ENCODE data around the gene ARHGEF10L.

Gene ARHGEF10L

DNA sequence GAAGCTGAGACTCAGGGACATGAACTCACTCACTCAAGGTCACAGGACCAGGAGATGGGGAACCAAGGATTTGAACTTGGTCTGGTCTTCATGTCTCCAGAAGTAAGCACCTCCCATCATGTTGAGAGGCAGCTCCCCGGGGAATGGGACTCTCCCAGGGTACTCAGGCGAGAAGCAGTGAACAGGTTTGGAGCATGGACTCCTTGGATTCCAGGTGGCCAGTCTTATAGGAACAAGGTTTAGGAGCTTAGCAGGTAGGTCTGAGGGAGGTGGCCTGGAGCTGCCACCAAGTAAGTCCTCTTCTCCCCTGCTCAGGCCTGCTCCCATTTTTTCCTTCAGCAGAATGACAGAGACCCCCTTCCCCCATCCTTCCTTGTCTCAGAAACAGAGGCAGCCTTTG, 14.9 kb upstream of the ARHGEF10L start:
- Histone ChIP-seq H3K9ac (ENCODE audit: low read length) (no peak overlapping the region), H3K4me3 (ENCODE audit: low read length) (no peak overlapping the region), H3K36me3 (ENCODE audit: control insufficient read depth, insufficient read depth, low read length) (no peaks in the 10 kb centered on the region), H3K27me3 (ENCODE audit: control insufficient read depth, insufficient read depth, low read length) (no peaks in the 10 kb centered on the region), H3K4me1 (ENCODE audit: control insufficient read depth, insufficient read depth, low read length) (peaks cover 33% of the 10 kb centered on the region), H3K9me3 (ENCODE audit: control insufficient read depth, low read length) (no peaks in the 10 kb centered on the region)

DNA sequence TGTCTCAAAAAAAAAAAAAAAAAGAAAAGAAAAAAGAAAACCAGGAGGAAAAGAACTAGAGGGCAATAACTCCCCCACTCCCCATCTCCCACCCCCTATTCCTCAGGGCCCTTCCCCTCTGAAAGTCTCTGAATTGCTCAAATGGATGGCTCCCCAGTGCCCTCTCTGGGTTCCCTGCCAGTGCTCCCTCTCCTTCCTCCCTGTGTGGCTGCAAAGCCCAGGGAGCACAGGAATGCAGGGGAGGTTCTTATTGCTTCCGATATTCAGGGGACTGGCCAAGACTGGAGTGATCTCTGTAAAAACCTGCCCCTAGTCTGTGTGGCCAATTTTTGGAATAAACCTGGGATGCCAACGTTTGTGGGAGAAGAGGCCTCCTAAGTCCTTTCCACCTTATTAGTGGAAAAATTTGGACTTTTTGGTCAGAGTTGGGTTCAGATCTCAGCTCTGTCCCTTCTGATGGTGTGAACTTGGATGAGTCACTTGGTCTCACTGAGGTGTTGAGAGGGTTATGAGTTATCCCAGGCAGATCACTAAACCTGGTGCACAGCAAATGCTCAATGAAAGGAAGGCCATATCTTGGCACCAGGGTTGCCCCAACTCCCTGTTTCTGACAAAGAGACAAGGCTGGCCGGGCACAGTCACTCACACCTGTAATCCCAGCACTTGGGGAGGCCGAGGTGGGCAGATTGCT, 13.4 kb upstream of the ARHGEF10L start:
- Histone ChIP-seq H3K4me1 (ENCODE audit: control insufficient read depth, insufficient read depth, low read length) (peaks cover 29% of the 10 kb centered on the region), H3K4me3 (ENCODE audit: low read length) (no peak overlapping the region)

DNA sequence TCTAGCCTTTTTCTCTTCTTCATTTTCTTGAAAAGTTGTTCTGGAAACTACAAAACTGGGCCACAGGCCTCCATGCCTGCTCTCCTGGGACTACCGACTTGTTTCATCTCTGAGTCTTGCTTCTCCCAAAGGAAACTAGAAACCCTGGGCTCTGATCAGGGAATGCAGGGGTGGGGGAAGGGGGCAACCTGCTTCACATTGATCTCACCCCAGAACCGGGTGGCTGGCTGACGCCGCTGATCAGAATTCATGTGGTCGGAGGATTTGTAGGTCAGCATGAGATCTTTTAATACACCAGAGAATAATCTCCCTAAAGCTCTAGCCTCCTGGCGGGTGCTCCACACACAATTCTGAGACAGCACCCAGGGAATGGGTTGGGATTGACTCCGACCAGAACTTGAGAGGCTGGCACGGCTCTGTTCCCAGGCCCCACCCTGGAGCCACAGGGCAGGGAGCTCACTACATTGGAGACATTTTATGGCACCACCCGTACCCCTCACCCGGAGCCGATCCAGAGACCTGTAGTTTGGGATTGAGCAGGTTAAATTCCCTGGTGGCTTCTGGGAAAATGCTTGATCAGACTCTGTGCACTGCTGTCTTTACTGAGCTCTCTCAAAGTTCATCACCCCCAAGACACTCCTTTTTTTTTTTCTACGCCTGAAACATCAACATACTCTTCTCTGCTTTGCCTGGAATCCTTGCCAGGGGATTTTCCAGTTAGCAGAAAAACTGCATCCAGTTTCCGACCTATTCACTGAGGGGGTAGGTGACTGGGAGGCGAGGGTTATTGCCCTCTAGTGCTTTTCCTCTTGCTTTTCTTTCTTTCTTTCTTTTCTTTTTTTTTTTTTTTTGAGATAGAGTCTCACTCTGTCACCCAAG, 12.2 kb upstream of the ARHGEF10L start:
- no peaks in the 10 kb centered on the region for H3K27me3 ChIP-seq (ENCODE audit: control insufficient read depth, insufficient read depth, low read length)
- no peak overlapping the region for H3K4me3 ChIP-seq (ENCODE audit: low read length)
- H3K9ac ChIP-seq (ENCODE audit: low read length): peak overlapping the region; percentile 23
- peaks cover 19% of the 10 kb centered on the region for H3K4me1 ChIP-seq (ENCODE audit: control insufficient read depth, insufficient read depth, low read length)
- no peaks in the 10 kb centered on the region for H3K9me3 ChIP-seq (ENCODE audit: control insufficient read depth, low read length)
- H3K36me3 ChIP-seq (ENCODE audit: control insufficient read depth, insufficient read depth, low read length): no peaks in the 10 kb centered on the region

More for the DNA sequence above, 13.4 kb upstream of the ARHGEF10L start:
- H3K9ac ChIP-seq (ENCODE audit: low read length): no peak overlapping the region
- no peaks in the 10 kb centered on the region for H3K27me3 ChIP-seq (ENCODE audit: control insufficient read depth, insufficient read depth, low read length)
- H3K9me3 ChIP-seq (ENCODE audit: control insufficient read depth, low read length): no peaks in the 10 kb centered on the region
- H3K36me3 ChIP-seq (ENCODE audit: control insufficient read depth, insufficient read depth, low read length): no peaks in the 10 kb centered on the region

DNA sequence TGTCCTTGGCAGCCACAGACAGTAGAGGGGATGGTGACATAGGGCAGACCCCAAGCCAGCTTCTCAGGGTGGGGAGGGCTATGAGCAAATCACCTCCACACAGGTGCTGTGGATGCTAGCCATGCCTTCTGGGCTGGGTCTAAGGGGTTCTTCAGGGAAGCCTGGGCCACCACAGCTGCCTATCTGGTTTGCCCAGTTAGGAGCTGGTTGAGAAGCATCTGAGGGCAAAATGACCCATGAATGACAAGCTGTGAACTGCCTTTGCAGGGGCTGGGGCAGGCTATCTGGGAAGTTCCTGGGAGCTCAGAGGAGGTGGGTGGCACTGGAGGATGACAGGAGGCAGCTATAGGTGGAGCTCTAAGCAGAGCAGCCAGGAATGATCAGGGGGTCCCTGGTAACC, 10.1 kb upstream of the ARHGEF10L start:
- H3K4me3 ChIP-seq (ENCODE audit: low read length): no peak overlapping the region
- no peaks in the 10 kb centered on the region for H3K36me3 ChIP-seq (ENCODE audit: control insufficient read depth, insufficient read depth, low read length)
- no peak overlapping the region for H3K9ac ChIP-seq (ENCODE audit: low read length)
- H3K27me3 ChIP-seq (ENCODE audit: control insufficient read depth, insufficient read depth, low read length): no peaks in the 10 kb centered on the region
- no peaks in the 10 kb centered on the region for H3K9me3 ChIP-seq (ENCODE audit: control insufficient read depth, low read length)
- peaks cover 15% of the 10 kb centered on the region for H3K4me1 ChIP-seq (ENCODE audit: control insufficient read depth, insufficient read depth, low read length)

DNA sequence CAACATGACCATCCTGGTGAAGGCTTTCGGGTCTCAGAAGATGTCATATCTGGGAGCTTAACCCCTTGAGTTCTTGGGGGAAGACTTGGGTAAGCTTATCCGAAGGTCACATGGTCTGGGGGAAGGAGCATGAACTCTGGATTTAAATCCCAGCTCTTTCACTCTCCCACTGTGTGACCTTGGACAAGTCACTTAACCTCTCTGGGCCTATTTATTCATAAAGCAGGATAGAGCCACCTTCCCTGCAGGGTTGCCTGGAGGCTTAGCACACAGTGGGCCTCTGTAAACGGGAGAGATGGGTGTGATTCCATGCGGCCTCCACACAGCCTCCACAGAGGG, 8.2 kb upstream of the ARHGEF10L start:
- H3K36me3 ChIP-seq (ENCODE audit: control insufficient read depth, insufficient read depth, low read length): no peaks in the 10 kb centered on the region

DNA sequence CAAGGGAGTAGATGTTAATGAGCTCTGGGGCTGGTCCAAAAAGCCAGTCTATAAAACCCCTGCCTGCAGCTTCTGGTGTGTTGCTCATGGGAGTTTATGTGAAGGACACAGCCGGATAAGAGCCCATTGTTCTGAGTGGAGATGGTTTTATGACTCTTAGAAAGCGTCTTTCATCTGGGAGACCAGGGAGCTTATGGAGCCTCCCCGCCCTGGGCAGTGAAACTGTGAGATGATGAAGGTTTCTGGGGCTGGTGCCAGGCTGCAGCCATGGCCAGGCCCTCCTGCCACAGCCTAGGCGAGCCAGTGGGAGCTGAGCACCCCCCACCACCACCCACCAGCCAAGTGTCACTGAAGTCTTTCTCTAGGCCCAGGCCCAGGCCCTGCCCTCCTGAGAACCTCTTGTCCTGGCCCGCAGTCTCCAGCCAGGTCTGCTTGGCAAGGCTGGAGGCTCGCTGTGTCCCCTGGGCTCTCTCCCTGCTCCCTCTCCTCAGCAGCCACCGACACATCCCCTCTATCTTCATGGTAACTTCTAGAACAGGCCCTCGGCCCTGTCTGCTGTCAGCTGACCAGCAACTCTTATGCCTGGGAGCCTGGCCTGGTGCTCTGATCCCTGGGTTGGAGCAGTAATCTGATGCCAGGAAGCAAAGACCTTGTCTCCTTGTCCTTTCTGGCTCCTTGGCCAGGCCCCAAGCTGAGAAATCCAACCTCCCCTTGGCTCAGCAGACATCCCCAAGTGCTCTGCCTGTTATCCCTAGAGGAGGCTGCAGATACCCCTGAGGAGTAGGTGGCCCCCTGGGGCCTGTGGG, 7.6 kb upstream of the ARHGEF10L start:
- H3K9ac ChIP-seq (ENCODE audit: low read length): peak overlapping the region; percentile 31

More for the DNA sequence above, 8.2 kb upstream of the ARHGEF10L start:
- Histone ChIP-seq H3K4me1 (ENCODE audit: control insufficient read depth, insufficient read depth, low read length) (peaks cover 15% of the 10 kb centered on the region), H3K9ac (ENCODE audit: low read length) (no peak overlapping the region), H3K9me3 (ENCODE audit: control insufficient read depth, low read length) (no peaks in the 10 kb centered on the region), H3K4me3 (ENCODE audit: low read length) (no peak overlapping the region), H3K27me3 (ENCODE audit: control insufficient read depth, insufficient read depth, low read length) (no peaks in the 10 kb centered on the region)

DNA sequence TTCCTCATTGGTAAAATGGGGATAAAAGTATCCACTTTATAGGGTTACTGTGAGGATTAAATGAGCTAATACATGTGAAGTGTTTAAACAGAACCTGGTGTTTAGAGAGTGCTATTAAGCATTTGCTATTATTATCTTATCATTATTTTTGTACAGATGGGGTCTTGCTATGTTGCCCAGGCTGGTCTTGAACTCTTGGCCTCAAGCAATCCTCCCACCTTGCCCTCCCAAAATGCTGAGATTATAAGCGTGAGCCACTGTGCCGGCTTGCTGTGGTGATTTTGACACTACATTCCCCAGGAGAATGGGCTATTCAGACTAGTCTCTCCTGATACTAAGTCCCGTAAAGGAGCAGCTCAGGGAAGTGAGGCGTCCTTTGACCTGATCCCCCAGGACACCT, 6.3 kb upstream of the ARHGEF10L start:
- H3K9ac ChIP-seq (ENCODE audit: low read length): no peak overlapping the region
- peaks cover 8% of the 10 kb centered on the region for H3K4me1 ChIP-seq (ENCODE audit: control insufficient read depth, insufficient read depth, low read length)
- no peaks in the 10 kb centered on the region for H3K36me3 ChIP-seq (ENCODE audit: control insufficient read depth, insufficient read depth, low read length)
- no peak overlapping the region for H3K4me3 ChIP-seq (ENCODE audit: low read length)
- H3K27me3 ChIP-seq (ENCODE audit: control insufficient read depth, insufficient read depth, low read length): no peaks in the 10 kb centered on the region
- H3K9me3 ChIP-seq (ENCODE audit: control insufficient read depth, low read length): no peaks in the 10 kb centered on the region

More for the DNA sequence above, 7.6 kb upstream of the ARHGEF10L start:
- H3K9me3 ChIP-seq (ENCODE audit: control insufficient read depth, low read length): no peaks in the 10 kb centered on the region
- H3K4me1 ChIP-seq (ENCODE audit: control insufficient read depth, insufficient read depth, low read length): peaks cover 11% of the 10 kb centered on the region
- no peaks in the 10 kb centered on the region for H3K36me3 ChIP-seq (ENCODE audit: control insufficient read depth, insufficient read depth, low read length)
- no peak overlapping the region for H3K4me3 ChIP-seq (ENCODE audit: low read length)
- H3K27me3 ChIP-seq (ENCODE audit: control insufficient read depth, insufficient read depth, low read length): no peaks in the 10 kb centered on the region

DNA sequence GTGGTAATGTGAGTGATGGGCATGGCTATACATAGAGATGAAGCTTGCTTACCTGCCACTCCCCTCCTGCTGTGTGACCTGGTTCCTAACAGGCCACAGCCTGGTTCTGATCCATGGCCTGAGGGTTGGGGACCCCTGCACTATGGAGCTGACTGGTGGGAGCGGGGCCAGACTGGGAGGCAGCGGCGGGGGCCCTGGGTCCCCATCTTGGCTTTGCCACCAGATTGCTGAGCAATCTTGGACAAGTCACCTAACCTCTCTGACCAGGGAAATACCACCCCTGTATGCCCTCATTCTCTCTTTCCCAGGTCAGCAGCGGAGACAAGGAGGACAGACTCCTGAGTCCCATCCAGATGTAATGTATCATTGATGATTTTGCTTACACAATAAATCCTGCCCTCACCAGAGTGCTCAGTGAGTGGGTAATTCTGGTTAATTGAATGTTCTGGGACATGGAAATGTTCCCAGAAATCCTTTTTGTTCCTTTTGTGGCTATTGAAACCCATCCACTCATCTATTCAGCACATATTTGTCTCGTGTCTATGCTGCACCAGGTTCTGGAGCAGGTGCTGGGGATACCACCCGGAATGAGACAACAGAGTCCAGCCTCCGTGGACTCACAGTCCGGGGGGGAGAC, 4.1 kb upstream of the ARHGEF10L start:
- no peaks in the 10 kb centered on the region for H3K27me3 ChIP-seq (ENCODE audit: control insufficient read depth, insufficient read depth, low read length)
- peaks cover 20% of the 10 kb centered on the region for H3K4me1 ChIP-seq (ENCODE audit: control insufficient read depth, insufficient read depth, low read length)
- H3K9me3 ChIP-seq (ENCODE audit: control insufficient read depth, low read length): no peaks in the 10 kb centered on the region
- no peak overlapping the region for H3K9ac ChIP-seq (ENCODE audit: low read length)
- no peaks in the 10 kb centered on the region for H3K36me3 ChIP-seq (ENCODE audit: control insufficient read depth, insufficient read depth, low read length)
- H3K4me3 ChIP-seq (ENCODE audit: low read length): no peak overlapping the region

DNA sequence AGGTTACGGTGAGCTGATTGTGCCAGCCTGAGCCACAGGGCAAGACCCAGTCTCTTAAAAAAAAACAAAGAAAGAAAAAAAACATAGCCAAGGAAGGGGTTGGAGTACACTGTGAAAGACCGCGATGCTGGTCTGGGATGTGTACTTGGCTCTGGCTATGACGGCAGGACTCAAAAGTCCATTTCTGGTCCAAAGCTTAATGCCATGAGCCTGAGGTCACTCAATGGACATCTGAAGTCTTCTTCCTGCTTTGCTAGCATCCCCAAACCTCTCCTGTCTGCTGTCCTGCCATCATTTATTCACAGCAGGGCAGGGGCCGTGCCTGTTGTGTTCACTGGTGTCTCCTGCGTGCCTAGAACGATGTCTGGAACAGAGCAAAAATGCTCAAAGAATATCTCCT, 1.5 kb upstream of the ARHGEF10L start:
- Histone ChIP-seq H3K27me3 (ENCODE audit: control insufficient read depth, insufficient read depth, low read length) (no peaks in the 10 kb centered on the region), H3K9ac (ENCODE audit: low read length) (no peak overlapping the region), H3K4me3 (ENCODE audit: low read length) (no peak overlapping the region), H3K36me3 (ENCODE audit: control insufficient read depth, insufficient read depth, low read length) (no peaks in the 10 kb centered on the region), H3K4me1 (ENCODE audit: control insufficient read depth, insufficient read depth, low read length) (peaks cover 36% of the 10 kb centered on the region), H3K9me3 (ENCODE audit: control insufficient read depth, low read length) (no peaks in the 10 kb centered on the region)

DNA sequence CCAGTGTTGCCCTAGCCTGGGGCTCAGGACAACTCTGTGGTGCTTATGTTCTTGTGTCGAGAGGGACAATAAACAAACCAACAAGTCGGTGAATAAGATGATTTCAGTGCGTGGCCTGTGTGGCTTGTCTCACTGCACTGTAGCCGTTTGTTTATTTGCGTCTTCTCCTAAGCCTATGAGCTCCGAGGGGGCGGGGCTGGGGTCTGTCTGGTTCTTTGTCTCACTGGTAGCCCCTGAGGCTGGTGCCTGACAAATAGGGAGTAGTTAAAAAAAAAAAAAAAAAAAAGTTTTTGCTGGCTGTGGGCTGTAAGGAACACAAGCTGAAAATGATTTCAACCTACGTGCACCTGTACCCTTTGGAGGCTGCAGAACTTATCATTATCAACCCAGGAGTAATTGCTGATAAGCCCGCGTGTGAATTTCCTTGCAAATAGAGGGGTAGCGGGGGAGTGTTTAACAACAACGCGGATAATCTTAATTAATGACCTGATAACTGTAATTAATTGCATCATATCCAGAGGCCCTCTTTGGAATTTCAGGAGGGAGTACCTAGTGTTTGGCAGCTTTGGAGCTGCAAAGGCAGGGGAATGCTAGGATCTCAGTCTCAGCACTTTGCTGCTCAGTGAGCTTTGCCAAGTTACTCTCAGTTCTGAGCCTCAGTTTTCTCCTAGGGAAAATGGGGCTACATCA, 925 bp upstream of the ARHGEF10L start:
- Histone ChIP-seq H3K9ac (ENCODE audit: low read length) (peak overlapping the region; percentile 55), H3K4me1 (ENCODE audit: control insufficient read depth, insufficient read depth, low read length) (peaks cover 37% of the 10 kb centered on the region), H3K27me3 (ENCODE audit: control insufficient read depth, insufficient read depth, low read length) (no peaks in the 10 kb centered on the region), H3K9me3 (ENCODE audit: control insufficient read depth, low read length) (no peaks in the 10 kb centered on the region), H3K36me3 (ENCODE audit: control insufficient read depth, insufficient read depth, low read length) (no peaks in the 10 kb centered on the region), H3K4me3 (ENCODE audit: low read length) (no peak overlapping the region)

DNA sequence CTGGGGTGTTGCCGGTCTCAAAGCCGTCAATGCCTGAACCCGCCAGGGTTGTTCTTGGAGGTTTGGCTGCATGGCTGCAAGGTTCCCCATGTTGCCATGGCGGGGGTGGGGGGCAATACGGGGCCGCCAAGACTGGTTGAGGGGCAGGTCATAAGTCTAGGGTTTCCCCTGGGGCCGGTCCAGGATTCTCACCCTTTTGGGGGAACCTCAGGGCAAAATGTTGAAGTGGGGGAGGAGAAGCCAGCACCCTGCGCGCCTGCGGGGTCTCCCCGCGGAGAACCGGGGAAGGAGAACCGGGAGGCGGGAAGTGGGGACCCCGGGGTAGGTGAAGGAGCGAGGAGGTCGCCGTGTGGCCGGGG, 401 bp upstream of the ARHGEF10L start:
- Histone ChIP-seq H3K36me3 (ENCODE audit: control insufficient read depth, insufficient read depth, low read length) (no peaks in the 10 kb centered on the region), H3K9ac (ENCODE audit: low read length) (peak overlapping the region; percentile 55), H3K4me1 (ENCODE audit: control insufficient read depth, insufficient read depth, low read length) (peaks cover 37% of the 10 kb centered on the region), H3K27me3 (ENCODE audit: control insufficient read depth, insufficient read depth, low read length) (no peaks in the 10 kb centered on the region), H3K4me3 (ENCODE audit: low read length) (no peak overlapping the region), H3K9me3 (ENCODE audit: control insufficient read depth, low read length) (no peaks in the 10 kb centered on the region)
